ENCODE data around the gene PARD3B.

DNA sequence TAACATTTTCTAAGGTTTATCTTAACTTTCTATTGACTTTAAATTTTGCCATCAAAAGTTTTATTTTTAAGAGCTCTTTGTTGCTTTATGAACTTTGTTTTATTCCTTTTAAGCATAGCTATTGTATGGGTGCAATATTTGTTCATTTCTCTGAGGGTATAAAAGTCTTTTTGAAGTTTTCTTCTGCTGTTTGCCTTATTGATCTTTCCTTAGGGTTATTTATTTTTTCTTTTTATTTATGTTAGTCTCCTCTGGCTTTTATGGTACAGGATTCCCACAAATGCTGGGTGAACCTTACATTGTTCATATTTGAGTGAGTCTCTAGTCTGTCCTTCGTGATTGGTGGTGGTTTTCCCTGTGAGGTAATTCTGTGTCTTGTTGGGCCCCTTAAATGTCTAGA, 68.4 kb downstream of the PARD3B start:
- TF ChIP-seq, protein P1, sequence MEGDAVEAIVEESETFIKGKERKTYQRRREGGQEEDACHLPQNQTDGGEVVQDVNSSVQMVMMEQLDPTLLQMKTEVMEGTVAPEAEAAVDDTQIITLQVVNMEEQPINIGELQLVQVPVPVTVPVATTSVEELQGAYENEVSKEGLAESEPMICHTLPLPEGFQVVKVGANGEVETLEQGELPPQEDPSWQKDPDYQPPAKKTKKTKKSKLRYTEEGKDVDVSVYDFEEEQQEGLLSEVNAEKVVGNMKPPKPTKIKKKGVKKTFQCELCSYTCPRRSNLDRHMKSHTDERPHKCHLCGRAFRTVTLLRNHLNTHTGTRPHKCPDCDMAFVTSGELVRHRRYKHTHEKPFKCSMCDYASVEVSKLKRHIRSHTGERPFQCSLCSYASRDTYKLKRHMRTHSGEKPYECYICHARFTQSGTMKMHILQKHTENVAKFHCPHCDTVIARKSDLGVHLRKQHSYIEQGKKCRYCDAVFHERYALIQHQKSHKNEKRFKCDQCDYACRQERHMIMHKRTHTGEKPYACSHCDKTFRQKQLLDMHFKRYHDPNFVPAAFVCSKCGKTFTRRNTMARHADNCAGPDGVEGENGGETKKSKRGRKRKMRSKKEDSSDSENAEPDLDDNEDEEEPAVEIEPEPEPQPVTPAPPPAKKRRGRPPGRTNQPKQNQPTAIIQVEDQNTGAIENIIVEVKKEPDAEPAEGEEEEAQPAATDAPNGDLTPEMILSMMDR (conservative IDR thresholded peaks at IDR 0.05; ENCODE audit: low read depth, low read length), result no peak
- TF ChIP-seq EZH2 (IDR thresholded peaks at IDR 0.05; ENCODE audit: borderline replicate concordance, low read depth, low read length, poor library complexity, severe bottlenecking), result no peak

Measured in A673 (cell line).